ENCODE measurements around the gene TUBB2A. TPM values are rescaled to one million over a fixed set of nuclear protein-coding genes. Genes with fewer than 3 reads are reported as not detected.

Gene TUBB2A
- total RNA-seq, 1 donor, result 45.5 TPM

DNA sequence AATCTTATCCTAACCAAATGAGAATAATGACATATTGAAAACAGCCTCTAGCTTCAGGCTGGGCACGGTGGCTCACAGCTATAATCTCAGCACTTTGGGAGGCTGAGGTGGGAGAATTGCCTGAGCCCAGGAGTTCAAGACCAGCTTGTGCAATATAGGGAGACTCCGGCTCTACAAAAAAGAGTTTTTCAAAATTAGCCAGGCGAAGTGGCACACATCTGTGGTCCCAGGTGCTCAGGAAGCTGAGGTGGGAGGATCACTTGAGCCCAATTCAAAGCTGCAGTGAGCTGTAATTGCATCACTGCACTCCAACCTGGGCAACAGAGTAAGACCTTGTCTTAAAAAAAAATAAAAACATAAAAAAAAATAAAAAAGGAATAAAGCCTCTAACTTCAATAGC, 4.7 kb downstream of the TUBB2A start:
- H3K4me3 ChIP-seq (ENCODE audit: low read depth, low read length), result no peak overlapping the region
- TF ChIP-seq, protein P1, sequence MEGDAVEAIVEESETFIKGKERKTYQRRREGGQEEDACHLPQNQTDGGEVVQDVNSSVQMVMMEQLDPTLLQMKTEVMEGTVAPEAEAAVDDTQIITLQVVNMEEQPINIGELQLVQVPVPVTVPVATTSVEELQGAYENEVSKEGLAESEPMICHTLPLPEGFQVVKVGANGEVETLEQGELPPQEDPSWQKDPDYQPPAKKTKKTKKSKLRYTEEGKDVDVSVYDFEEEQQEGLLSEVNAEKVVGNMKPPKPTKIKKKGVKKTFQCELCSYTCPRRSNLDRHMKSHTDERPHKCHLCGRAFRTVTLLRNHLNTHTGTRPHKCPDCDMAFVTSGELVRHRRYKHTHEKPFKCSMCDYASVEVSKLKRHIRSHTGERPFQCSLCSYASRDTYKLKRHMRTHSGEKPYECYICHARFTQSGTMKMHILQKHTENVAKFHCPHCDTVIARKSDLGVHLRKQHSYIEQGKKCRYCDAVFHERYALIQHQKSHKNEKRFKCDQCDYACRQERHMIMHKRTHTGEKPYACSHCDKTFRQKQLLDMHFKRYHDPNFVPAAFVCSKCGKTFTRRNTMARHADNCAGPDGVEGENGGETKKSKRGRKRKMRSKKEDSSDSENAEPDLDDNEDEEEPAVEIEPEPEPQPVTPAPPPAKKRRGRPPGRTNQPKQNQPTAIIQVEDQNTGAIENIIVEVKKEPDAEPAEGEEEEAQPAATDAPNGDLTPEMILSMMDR (IDR thresholded peaks at IDR 0.05; ENCODE audit: insufficient read depth, low read length), result no peak
- no peak for DNase-seq (ENCODE audit: low read depth)

DNA sequence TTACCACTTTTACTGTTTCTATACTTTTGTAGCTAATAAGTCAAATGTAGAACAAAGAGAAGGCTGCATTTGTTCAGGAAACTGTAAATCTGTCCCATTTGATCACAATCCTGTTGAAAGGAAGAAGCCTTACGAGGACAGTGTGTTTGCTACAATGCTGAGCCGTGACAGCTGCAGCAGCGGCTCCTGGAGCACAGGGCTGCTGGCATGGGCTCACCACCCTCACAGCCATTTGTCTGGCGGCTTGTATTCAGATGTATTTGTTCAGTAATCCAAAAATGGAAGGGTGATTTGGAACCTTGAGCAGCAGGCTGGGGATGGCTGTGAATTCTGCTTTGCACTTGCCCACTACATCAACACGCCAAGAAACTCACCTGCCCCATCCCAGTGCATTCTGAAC, 5.7 kb downstream of the TUBB2A start:
- no peak overlapping the region for H3K4me3 ChIP-seq (ENCODE audit: low read depth, low read length)
- no peak for DNase-seq (ENCODE audit: low read depth)
- TF ChIP-seq, protein P1 (IDR thresholded peaks at IDR 0.05; ENCODE audit: insufficient read depth, low read length), result no peak

DNA sequence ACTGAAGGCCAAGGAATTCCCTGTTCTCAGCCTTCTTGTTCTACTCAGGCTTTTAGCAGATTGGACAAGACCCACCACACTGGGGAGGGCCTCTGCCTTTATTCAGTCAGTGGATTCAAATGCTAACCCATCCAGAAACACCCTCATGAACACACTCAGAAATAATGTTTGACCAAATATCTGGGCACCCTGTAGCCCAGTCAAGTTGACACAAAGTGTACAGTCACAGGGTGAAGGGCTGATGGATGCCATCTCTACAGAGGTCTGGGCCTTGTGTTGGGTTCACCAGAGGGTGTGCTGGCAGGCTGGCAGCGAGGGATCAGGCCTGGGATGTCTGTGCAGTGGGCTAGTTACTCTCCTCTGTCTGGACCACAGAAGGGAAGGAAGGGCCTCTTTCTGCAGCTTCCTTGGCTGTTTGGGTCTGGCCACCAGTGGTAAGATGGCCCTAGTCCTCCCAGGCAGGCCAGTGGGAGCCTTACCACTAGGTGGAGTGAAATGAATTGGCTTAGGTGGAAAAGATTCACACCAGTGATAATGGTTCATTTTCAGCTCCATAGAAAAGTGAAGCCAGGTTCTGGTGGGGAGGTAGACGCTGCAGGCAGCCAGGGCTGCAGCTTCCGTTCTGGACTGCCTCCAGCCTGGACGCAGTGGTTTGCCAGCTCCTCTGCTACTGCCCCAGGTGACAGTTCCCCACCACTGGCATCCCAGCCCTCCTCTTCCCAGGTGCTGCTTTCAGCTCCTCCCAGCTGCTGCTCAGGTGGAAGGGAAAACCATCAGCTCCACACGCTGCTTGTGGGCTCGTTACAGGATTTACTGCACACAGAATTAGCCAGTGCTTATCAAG, 9.2 kb downstream of the TUBB2A start:
- TF ChIP-seq, protein P1 (IDR thresholded peaks at IDR 0.05; ENCODE audit: insufficient read depth, low read length), result no peak
- no peak overlapping the region for H3K4me3 ChIP-seq (ENCODE audit: low read depth, low read length)
- DNase-seq (ENCODE audit: low read depth), result no peak

DNA sequence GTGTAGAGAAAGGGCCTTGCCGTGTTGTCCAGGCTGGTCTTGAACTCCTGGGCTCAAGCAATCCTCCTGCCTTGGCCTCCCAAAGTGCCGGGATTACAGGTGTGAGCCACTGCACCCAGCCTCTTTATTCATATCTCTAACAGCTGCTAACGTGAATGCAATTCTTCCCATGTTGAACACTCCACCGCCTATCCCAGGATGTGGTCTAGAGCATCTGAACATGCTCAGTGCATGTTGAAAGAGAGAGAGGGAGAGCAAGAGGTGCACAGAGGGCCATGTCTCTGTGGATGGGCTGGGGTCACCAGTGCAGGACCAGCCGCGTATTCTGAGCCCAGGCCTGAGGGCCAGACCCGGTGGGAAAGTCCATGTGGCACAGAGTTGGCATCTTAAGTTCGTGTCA, 12.8 kb downstream of the TUBB2A start:
- no peak for DNase-seq (ENCODE audit: low read depth)
- TF ChIP-seq, protein P1 (IDR thresholded peaks at IDR 0.05; ENCODE audit: insufficient read depth, low read length), result no peak
- H3K4me3 ChIP-seq (ENCODE audit: low read depth, low read length), result no peak overlapping the region

DNA sequence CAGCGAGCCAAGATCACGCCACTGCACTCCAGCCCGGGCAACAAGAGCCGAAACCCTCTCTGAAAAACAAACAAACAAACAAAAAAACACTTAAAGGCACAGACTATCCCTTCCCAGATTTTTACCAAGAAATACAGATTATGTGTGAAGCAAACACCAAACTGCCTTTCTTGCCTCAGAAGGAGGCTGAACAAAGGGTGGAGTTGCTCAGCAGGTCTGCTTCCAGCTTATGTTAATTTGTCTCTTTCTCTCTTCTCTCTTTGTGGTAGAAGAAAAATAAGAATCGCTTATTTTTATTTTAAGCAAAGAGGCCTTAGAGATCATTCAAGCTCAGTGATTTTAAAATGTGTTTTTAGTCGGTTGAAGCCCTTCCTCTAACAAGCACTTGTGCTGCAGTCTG, 14.2 kb downstream of the TUBB2A start:
- no peak for DNase-seq (ENCODE audit: low read depth)
- TF ChIP-seq, protein P1 (IDR thresholded peaks at IDR 0.05; ENCODE audit: insufficient read depth, low read length), result no peak
- H3K4me3 ChIP-seq (ENCODE audit: low read depth, low read length), result no peak overlapping the region

DNA sequence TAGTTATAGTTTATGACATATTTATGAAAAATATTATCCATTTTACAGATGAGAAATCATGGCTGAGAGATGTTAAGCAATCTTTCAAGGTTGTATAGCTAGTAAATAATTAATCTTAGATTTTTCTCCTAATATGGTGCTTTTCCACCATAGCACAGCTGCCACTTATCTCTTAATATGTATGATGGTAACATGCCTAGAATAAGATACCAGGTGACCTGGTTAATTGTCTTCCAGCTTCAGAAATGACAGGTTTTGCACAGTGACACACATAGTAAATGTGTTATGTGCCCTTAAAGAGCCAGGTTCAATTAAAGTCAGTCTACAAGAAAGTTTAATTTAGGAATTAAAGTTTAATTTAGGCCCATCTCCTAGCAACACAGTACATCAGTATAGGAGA, 14.8 kb downstream of the TUBB2A start:
- TF ChIP-seq, protein P1 (IDR thresholded peaks at IDR 0.05; ENCODE audit: insufficient read depth, low read length), result no peak
- no peak for DNase-seq (ENCODE audit: low read depth)
- no peak overlapping the region for H3K4me3 ChIP-seq (ENCODE audit: low read depth, low read length)

Data from fibroblast of the aortic adventitia (primary cell).